GM12891 (cell line): Measurements from ENCODE around the gene ALS2.

ENCODE experiments used
- DNase-seq: peaks from one replicate; pipeline ENCODE4 v3.0.0; 2011; ENCODE audit warnings: low spot score; ENCODE audit not compliant: insufficient read length
- FAIRE-seq: peaks from 2 replicates; lab custom pipeline; 2011; peaks lifted over from hg19 to GRCh38; lab: Jason Lieb, UNC
- PAX5 ChIP-seq: IDR thresholded peaks from 2 replicates; pipeline ENCODE4 v1.6.1; 2011; ENCODE audit warnings: low read length, moderate library complexity, mild to moderate bottlenecking; ENCODE audit not compliant: insufficient read depth, severe bottlenecking
- POLR2A ChIP-seq: IDR thresholded peaks from 2 replicates; pipeline ENCODE4 v1.6.1; 2011; ENCODE audit warnings: low read depth, low read length, control low read depth
- POLR2AphosphoS5 ChIP-seq: IDR thresholded peaks from 2 replicates; pipeline ENCODE4 v1.6.1; 2011; ENCODE audit warnings: low read depth, low read length, control low read depth
- POU2F2 ChIP-seq: IDR thresholded peaks from 2 replicates; pipeline ENCODE4 v1.6.1; 2011; ENCODE audit warnings: low read depth, mild to moderate bottlenecking, control low read depth, low read length, moderate library complexity
- SPI1 ChIP-seq: IDR thresholded peaks from 2 replicates; pipeline ENCODE4 v1.6.1; 2011; ENCODE audit warnings: low read depth, low read length, control low read depth
- TAF1 ChIP-seq: IDR thresholded peaks from 2 replicates; pipeline ENCODE4 v1.6.1; 2011; ENCODE audit warnings: low read depth, low read length, control low read depth

The ALS2 gene

GRCh38 chr2:201669865-201670264 is 110.9 kb downstream of the ALS2 start:
- no peak for TF ChIP-seq POLR2AphosphoS5
- TF ChIP-seq POLR2A, result no peak
- TF ChIP-seq POU2F2, result no peak
- no peak for TF ChIP-seq SPI1
- no peak for TF ChIP-seq PAX5
- no peak for TF ChIP-seq TAF1
- FAIRE-seq, result no peak
- no peak for DNase-seq

- no peak for DNase-seq
- FAIRE-seq, result no peak
- TF ChIP-seq PAX5 (no peak), POLR2A (no peak), POLR2AphosphoS5 (no peak), SPI1 (no peak), TAF1 (no peak), POU2F2 (no peak)
Measured at GRCh38 chr2:201668402-201668910, 112.3 kb downstream of the ALS2 start.

GRCh38 chr2:201664334-201664733 is 116.4 kb downstream of the ALS2 start:
- no peak for DNase-seq
- no peak for TF ChIP-seq PAX5
- TF ChIP-seq TAF1, result no peak
- no peak for TF ChIP-seq POLR2A
- TF ChIP-seq SPI1, result no peak
- no peak for TF ChIP-seq POLR2AphosphoS5
- TF ChIP-seq POU2F2, result no peak
- FAIRE-seq, result no peak

GRCh38 chr2:201661366-201661765 is 119.4 kb downstream of the ALS2 start:
- no peak for DNase-seq
- no peak for FAIRE-seq
- TF ChIP-seq POLR2A (no peak), POLR2AphosphoS5 (no peak)

- FAIRE-seq (peak; percentile 52), DNase-seq (no peak)
- TF ChIP-seq POLR2AphosphoS5 (no peak), SPI1 (peak; percentile 43), POLR2A (no peak), POU2F2 (no peak), TAF1 (no peak), PAX5 (no peak)
Measured at GRCh38 chr2:201660293-201660895, 120.3 kb downstream of the ALS2 start.

- FAIRE-seq (no peak), DNase-seq (no peak)
- TF ChIP-seq TAF1 (no peak), POU2F2 (no peak), POLR2AphosphoS5 (no peak), POLR2A (no peak), SPI1 (no peak), PAX5 (no peak)
Measured at GRCh38 chr2:201656740-201657139, 124.0 kb downstream of the ALS2 start.

GRCh38 chr2:201656102-201656501 is 124.6 kb downstream of the ALS2 start:
- TF ChIP-seq PAX5, result no peak
- no peak for TF ChIP-seq TAF1
- TF ChIP-seq POLR2AphosphoS5, result no peak
- TF ChIP-seq POU2F2, result no peak
- no peak for TF ChIP-seq POLR2A
- TF ChIP-seq SPI1, result no peak
- FAIRE-seq (no peak), DNase-seq (no peak)

GRCh38 chr2:201654616-201655384 is 125.9 kb downstream of the ALS2 start:
- FAIRE-seq (no peak), DNase-seq (no peak)
- TF ChIP-seq POLR2A (no peak), TAF1 (no peak), PAX5 (no peak), POU2F2 (no peak), POLR2AphosphoS5 (no peak), SPI1 (no peak)

GRCh38 chr2:201653221-201653620 is 127.5 kb downstream of the ALS2 start:
- no peak for TF ChIP-seq POU2F2
- TF ChIP-seq PAX5, result no peak
- no peak for TF ChIP-seq TAF1
- no peak for TF ChIP-seq POLR2A
- no peak for TF ChIP-seq SPI1
- TF ChIP-seq POLR2AphosphoS5, result no peak
- FAIRE-seq, result no peak
- DNase-seq, result no peak
